Activated CD4-positive, alpha-beta T cell treated with anti-CD3 and anti-CD28 coated beads for 4 hours (primary cell): Measurements from ENCODE around the gene MINDY2.

Source experiments
- DNase-seq, 2 donors: peaks; one replicate each; pipeline ENCODE4 v3.0.0-alpha.2; 2020

Gene MINDY2

DNA sequence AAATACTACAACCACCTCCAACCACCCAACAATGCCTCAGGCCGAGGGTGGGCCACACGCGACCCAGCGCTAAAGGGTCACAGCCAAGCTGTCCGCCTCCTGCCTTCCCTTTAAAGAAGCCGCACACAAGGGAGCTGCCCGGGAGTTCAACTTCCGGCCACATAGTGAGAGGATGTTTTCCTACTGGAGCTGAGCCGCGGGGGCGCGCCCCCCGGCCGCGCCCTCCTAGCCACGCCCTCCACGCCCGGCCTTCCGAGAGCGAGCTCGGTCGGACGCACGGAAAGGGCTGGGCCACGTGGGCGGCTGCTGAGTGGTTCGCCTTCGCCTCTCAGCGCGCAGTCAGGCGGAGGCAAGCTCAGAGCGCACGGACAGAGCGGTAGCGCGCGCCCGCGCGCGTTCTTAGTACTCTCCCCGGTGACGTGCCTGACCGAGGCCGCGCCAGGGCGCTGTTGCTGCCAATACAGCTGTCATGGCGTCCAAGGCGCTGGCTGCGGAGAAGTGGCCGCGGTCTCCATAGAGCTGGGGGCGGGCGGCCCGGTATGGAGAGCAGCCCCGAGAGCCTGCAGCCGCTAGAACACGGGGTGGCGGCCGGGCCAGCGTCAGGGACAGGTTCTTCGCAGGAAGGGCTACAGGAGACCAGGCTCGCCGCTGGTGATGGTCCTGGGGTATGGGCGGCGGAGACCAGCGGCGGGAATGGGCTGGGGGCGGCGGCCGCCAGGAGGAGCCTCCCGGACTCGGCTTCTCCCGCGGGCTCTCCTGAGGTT is at the start of gene MINDY2:
Gene MINDY2 (plus strand): TSS at position 446 of the 764 bp plus-strand sequence. CDS start 94 bp downstream, at position 540.
- peak; percentile 88 to 90 for DNase-seq

GRCh38 chr15:58724466-58724865 is 46.6 kb upstream of the MINDY2 start:
- no peak for DNase-seq

DNA sequence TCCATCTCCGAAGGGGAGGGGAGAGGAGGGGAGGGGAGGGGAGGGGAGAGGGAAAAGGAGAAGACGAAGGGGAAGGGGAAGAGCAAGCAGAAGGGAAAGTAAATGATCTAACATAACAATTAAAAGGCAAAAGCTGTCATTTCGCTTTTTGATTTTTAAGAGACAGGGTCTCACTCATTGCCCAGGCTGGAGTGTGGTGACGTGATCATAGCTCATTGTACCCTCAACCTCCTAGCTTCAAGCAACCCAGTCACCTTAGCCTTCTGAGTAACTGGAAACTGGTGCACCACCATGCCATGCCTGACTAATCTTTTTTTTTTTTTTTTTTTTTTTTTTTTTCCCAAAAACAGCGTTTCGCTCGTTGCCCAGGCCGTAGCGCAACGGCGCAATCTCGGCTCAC is 44.2 kb upstream of the MINDY2 start:
- no peak for DNase-seq

- no peak for DNase-seq
Observed at GRCh38 chr15:58731756-58732535, 39.2 kb upstream of the MINDY2 start.

DNA sequence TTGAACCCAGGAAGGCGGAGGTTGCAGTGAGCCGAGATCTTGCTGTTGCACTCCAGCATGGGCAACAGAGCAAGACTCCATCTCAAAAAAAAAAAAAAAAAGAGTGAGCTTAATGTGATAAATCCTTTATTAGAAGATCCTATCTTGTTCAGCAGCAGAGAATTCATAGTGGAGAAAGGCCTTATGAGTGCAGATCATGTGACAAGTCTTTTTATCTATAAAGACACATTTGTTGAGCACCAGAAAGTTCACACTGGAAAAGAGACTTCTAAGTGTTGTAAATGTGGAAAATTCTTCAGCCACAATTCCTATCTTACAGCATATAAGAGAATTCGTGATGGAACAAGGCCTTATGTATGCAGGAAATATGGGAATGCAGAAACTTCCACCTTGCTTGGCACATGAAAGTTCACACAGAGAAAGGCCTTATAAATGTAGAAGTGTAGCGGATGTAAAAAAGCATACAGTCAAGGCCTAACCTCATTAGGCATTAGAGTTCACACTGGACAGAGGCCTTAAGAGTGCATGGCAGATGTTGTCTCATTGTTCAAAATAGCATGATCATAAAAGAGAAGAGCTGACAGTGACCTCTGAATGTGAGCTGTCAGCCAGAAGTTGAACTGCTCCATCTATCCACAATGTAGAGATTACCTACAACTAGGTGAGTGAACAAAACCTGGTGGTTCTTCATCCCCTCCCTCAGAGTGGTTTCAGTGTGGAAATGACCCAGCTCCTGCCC is 38.3 kb upstream of the MINDY2 start:
- no peak for DNase-seq

DNA sequence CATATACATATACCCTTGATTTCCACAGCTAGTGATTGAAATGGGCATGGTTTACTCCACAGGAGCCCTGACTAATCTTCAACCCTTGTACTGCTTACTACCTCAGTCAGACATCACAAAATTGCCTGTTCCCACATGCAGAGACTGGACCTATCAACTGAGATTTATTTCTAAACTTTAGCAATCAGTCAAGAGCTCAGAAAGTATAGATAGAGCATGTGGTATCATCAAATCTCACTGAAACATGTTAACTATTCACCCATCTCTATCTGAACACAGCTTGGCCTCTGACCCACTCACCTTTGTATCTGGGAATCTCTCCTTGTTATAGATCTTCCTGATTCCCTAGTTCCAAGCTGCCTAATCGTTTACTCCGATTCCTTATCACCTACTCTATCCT is 36.2 kb upstream of the MINDY2 start:
- DNase-seq = no peak

GRCh38 chr15:58736018-58736643 is 35.0 kb upstream of the MINDY2 start:
- DNase-seq = no peak

- DNase-seq = no peak
Observed at GRCh38 chr15:58737298-58737697, 33.8 kb upstream of the MINDY2 start.

DNA sequence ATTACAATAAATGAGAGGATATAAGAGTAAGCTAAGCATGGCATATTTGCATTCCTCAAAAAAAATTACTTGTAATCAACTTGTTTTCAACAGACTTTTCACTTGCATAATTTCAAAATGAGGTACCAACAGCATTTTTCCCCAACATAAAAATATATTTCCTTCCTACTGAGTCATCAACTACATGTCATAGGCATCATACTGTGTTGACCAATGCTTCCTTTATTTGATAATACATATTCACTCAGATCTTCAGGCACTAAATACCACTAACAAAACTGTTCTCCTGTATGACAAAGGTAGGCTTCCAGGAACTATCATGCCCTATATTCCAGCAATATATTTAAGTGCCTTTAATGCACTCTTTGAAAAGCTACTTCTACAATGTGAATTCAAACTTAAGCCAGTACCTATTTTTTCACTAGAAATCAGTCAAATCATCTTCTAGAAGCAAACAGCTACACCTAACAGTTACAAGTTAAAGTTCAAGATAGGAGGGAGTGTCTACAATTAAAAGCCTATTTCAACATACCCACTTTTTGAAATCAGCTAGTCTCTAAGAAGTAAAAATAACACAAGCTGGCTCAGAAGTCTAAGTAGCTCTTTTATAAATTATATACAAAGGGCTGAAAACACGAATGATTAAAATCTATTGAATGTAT is 32.9 kb upstream of the MINDY2 start:
- no peak for DNase-seq

- DNase-seq = no peak
Observed at GRCh38 chr15:58740436-58740835, 30.7 kb upstream of the MINDY2 start.

GRCh38 chr15:58741032-58741431 is 30.1 kb upstream of the MINDY2 start:
- DNase-seq = no peak

- no peak for DNase-seq
Observed at GRCh38 chr15:58742022-58742813, 28.9 kb upstream of the MINDY2 start.

DNA sequence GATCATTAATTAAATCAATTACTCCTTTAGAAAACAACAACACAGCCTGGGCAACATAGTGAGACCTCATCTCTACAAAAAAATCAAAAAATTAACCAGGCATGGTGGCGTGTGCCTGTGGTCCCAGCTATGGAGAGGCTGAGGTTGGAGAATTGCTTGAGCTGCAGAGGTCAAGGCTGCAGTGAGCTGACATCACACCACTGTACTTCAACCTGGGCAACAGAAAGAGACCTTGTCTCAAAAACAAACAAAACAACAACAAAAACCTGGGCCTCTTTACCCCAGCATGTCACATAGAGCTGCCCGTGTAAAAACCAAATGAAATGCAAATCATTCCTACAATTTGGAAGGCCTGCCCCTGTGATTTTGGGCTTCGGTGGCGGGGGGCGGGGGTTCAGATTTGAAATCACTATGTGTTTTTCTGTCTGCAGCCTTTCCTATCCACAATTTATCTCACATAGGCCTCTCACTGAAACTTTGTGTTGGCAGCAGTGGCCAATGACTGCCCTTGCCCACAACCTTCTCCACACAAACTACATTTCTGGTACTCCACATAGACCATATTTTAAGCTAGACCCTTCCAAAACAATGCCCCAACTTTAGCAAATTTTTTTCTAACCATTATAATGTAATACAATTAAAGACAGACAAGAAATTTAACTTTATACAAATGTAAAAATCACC is 28.1 kb upstream of the MINDY2 start:
- no peak for DNase-seq

DNA sequence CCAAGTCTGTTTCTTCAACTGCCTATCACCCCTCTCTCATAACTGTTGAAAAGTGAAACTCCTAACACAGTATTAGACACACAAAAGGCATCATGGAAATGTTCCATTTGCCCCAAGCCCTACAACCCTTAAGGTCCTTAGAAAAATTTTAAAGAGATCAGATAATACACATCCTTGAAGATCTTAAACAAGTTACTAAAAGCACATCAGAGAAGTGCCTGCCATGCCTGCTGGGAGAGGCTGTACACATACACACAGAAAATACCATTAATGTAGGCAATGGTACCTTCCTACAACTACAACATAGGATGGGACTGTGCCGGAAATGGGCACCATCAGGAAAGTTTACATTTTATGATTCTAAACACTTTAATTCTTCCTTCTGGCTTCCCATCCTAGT is 24.9 kb upstream of the MINDY2 start:
- no peak for DNase-seq

GRCh38 chr15:58748040-58748851 is 22.9 kb upstream of the MINDY2 start:
- peak; percentile 28 to 29 for DNase-seq

DNA sequence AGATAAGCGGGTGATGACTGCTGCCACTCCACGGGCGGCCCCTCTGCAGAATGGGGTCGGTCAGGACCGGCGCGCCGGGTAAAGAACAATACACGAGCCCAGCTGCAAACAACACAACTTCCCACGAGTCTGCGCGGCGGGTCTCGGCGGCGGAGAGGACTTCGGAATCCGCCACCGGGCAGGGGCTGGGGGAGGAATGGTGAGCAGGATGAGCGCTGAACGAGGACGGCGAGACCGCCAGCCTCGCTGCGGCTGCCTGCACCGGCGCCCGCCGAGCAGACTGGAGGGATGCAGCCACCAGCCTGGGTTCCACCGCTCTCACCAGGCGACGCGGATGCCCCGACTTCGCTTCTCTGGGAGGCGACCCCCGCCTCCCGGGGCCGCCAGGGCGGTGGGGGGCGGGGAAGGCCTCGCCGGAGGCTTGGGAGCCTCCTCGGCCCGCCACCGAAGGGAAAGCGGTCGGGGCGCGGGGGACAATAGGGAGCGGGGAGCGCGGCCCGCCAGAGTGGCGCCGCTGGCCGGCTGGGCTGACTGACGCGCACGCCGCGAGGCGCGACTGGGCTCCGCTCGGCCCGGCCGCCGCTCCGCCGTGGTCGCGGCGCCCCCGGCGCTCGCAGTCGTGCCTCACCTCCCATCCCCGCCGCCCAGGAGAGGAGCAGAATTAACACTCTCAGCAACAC is 22.1 kb upstream of the MINDY2 start:
- DNase-seq = peak; percentile 33 to 35

GRCh38 chr15:58749532-58750337 is 21.4 kb upstream of the MINDY2 start, which contains the start of gene ADAM10:
Gene ADAM10, minus strand, starts transcription at chr15:58749707. Its CDS starts 173 bp downstream, at chr15:58749534.
- DNase-seq = peak; percentile 98

GRCh38 chr15:58752716-58753115 is 18.4 kb upstream of the MINDY2 start:
- no peak for DNase-seq
